GM12892 (cell line): Measurements from ENCODE around the gene RBKS.

ENCODE experiments used
- POLR2AphosphoS5 ChIP-seq: IDR thresholded peaks from 2 replicates; pipeline ENCODE4 v1.6.1; 2011; ENCODE audit warnings: low read depth, low read length, control low read depth
- TAF1 ChIP-seq: IDR thresholded peaks from 2 replicates; pipeline ENCODE4 v1.6.1; 2011; ENCODE audit warnings: low read depth, mild to moderate bottlenecking, control low read depth, low read length, borderline replicate concordance

DNA sequence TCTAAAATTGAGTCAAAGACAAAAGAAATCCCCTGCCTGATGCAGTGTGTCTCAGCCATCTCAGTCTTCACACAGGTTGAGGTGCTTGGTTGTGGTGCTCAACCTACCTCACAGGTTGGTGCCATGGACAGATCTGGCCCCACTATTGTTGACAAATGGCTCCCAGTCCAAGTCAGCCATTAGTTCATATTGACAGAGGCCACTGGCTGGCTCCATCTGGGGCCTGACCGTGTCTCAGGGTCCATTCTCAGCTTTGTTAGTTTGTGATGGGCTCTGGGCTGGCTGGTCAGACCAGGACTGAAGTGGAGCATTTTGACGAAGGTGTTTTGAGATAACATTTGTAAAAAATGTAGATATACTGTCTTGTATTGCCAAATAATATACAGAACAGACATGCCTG lies 81.8 kb downstream of the RBKS start:
- no peak for TF ChIP-seq POLR2AphosphoS5
- no peak for TF ChIP-seq TAF1
